GM21717 (cell line): ENCODE data around the gene LRRC32.

Experiments
- ATAC-seq: cut with Tn5 transposase; IDR thresholded peaks from one replicate; pipeline ENCODE4 v1.9.1; 2021; ENCODE audit warnings: mild to moderate bottlenecking, moderate library complexity; ENCODE audit not compliant: unreplicated experiment

LRRC32 gene, protein sequence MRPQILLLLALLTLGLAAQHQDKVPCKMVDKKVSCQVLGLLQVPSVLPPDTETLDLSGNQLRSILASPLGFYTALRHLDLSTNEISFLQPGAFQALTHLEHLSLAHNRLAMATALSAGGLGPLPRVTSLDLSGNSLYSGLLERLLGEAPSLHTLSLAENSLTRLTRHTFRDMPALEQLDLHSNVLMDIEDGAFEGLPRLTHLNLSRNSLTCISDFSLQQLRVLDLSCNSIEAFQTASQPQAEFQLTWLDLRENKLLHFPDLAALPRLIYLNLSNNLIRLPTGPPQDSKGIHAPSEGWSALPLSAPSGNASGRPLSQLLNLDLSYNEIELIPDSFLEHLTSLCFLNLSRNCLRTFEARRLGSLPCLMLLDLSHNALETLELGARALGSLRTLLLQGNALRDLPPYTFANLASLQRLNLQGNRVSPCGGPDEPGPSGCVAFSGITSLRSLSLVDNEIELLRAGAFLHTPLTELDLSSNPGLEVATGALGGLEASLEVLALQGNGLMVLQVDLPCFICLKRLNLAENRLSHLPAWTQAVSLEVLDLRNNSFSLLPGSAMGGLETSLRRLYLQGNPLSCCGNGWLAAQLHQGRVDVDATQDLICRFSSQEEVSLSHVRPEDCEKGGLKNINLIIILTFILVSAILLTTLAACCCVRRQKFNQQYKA

DNA sequence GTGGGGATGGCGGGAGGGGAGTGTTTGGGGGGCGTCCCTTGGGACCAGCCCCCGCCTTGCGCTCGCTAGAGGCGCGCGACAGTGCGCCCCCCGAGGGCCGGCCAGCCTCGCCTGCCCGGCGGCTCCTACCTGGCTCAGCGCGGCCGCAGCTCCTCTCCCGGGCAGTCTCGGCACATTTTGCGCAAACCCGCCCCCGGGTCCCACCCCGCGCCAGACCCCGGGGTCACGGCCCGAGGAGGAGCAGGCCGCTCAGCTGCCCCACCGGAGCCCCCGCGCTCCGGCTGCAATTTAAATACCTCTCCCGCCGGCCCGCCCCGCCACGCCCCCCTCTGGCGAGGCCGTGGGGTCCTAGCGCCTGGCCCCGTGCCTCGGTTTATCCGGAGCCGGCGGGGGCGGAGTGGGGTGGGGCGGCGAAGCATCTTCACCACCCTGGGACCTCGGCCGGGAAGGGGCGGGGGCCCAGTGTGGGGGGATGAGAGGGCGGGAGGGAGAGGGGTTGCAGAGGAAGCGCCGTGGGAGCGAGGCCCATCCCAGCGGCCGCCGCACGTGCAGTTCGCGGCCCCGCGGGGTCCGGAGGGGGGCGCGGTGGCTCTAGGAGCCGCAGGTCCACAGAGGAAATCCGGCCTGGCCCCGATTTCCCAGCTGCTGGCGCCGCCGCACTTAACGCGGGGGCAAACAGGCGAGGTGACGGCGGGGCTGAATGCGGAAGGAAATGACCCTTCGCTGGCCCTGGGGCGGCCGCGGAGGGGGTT, at the start of gene LRRC32:
TSS of gene LRRC32 (minus strand) at position 263 of the 752 bp plus-strand sequence. CDS start 4,793 bp downstream, outside the sequence.
- no peak for ATAC-seq

DNA sequence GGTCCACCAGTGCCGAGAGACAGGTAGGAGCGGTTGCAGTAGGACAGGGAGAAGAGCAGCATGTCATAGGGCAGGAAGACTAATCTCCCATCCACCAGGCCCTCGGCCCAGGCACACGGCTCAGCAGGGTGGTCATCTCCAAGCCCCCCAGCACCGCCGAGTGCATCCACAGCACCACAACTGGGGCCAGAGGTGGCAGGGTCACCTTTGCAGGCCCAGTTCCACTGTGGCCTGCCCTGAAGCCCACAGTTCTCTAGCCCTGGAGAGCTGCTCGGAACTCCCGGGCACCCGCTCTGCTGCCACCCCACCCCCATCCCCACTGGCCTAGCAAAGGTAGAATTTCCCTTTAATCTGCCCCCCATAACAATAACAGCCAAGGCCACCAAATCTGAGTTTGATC, 49.1 kb upstream of the LRRC32 start:
- no peak for ATAC-seq

DNA sequence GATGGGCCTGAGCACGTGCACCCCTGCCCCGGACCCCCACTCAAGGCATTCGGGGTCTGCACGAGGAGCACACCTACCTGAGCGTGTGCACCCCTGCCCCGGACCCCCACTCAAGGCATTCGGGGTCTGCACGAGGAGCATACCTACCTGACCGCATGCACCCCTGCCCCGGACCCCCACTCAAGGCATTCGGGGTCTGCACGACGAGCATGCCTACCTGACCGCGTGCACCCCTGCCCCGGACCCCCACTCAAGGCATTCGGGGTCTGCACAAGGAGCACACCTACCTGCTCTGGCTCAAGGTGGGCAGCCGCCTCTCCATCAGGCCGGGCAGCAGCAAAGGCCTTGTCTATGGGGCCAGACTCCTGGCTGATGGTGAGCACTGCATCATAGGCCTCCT, 48.7 kb upstream of the LRRC32 start:
- no peak for ATAC-seq

DNA sequence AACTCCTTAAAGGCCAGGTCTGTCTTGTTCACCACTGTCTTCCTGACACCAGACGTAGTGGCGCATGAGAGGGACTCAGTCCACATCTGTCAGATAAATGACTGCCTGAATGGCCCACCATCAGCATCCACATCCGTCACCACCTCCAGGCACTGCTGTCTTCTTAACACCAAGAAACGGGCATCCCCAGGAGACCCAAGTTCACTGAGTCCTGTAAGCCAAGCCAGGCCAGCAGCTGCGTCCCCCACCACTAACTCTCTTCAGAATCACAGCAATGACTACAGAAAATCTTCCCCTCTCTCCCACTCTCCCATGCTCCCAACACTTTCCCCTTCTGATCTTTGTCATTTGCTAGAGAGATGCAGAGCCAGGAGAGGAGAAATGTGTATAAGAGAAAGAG, 47.3 kb upstream of the LRRC32 start:
- no peak for ATAC-seq

DNA sequence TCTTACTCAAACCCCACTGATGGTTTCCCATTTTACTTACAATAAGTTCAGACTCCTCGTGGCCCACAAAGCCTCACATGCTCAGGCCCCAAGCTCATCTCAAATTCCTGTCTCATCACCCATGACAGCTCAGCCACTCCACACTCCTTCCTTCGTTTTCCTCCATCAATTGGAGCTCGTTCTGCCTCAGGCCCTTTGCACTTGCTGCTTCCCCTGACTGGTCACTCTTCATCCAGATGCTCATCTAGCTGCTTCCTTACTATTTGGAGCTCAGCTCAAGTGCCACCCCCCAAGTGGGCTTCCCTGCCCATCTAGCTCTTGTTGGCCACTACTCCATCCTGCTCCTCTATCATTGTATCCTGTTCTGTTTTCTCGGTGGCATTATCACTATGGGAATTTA, 46.8 kb upstream of the LRRC32 start:
- ATAC-seq, result no peak

DNA sequence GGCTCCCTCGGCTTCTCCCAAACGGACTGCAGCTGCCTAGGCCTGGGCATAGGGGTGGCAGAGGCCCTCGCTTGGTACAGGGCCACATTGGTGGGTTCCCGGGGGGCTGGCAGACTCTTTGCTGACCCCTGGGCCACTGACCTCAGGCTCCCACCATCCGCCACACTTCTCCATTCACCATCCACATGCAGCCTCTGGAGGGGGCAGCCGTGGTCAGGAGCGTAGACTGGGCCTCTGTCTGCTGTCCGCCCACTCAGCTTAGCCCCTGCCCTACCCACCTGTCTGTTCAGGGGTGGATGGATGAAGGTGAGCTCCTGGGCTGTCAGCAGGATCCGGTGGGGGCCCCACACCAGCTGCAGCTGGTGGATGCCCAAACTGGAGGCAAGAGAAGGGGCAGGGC, 45.7 kb upstream of the LRRC32 start:
- no peak for ATAC-seq

DNA sequence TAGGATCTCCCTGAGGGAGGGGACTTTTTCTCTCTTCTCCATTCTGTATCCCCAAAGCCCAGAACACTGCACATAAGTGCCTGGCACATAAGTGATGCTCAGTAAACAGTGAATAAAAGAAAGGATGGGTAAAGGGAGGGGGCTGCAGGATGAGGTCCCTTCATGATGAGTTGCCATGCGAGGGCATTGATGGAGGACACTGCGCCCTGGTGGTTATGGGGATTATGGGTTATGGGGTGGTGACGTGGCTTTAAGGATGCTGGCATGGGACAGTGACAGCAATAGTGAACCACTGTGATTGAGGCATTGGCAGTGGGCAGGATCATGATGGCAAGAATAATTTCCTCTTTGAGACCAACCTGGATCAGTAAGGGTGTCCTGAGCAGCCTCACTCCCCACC, 43.9 kb upstream of the LRRC32 start:
- ATAC-seq, result no peak

DNA sequence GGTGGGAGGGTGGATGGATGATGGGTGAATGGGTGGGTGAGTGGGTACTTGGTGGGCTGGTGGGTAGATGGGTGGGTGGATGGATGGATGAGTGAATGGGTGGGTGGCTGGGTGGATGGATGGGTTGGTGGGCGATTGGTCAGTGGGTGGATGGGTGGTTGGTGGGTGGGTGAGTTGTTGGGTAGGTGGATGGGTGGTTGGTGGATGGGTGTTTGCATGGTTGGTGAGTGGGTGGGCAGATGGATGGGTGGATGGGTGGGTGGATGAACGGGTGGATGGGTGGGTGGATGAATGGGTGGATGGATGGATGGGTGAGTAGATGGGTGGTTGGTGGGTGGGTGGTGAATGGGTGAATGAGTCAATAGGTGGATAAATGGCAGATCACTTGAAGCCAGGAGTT, 43.0 kb upstream of the LRRC32 start:
- no peak for ATAC-seq

DNA sequence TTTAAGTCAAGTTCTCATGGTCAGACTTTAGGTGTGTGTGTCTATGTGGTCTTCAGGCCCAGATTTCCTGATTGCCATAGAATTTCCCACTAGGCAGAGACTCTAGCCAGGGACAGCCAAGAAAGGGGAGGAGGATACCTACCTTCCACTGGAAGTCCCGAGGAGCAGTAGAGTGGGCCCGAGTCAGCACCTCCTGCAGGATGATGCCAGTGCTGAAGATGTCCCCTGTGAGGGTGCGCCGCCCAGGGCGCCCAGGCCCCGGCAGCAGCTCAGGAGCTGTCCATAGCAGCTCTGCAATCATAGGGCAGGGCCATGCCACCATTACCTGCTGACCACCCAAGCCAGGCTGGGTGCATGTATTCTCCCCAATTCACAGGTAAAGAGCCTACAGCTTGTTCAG, 41.6 kb upstream of the LRRC32 start:
- ATAC-seq, result no peak

DNA sequence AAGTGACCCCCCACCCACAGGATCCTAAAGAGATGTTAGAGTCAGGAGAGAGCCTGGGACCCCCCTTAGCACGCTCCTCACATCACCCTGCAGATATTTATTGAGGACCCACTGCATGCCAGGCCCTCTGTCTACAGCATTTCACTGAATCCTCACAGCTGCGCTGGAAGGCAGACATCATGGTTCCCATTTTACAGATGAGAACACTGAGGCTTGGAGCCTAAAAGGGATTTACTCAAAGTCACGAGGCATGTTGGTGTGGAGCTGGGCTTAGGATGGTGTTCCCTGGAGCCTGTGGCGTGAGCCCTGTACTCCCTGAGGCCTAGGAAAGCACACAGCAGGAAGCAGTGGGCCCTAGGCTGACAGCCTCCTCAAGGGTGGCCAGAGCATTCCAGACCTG, 39.2 kb upstream of the LRRC32 start:
- ATAC-seq, result no peak

DNA sequence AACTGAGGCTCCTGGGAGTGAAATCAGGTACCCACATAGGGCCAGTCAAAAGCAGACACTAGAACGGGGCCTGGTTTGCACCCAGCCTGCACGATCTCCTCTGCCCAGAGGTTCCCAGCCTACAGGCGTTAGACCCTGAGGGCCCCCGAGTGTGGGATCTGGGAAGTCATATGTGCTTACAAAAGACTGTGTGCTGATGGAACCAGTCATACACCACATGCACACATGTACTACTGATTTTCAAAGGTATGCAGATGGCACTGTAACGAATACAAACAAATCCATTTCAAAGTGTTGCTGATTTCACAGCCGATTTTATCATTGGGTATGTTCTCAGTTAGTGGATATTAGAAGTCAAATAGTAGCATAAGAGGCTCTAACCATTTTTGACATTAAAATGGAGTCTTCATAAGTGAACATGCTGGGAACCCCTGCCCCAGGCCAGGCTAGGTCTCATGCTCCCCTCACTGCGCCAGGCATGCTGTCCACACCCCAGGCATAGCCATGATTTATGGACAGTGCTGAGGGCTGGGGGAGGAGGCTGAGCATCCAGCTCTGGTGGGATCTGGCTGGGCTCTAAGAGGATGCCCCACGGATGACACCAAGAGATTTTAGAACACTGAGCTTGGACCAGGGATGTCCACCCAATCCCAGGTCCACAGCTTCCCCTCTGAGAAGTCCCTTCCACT, 38.6 kb upstream of the LRRC32 start:
- no peak for ATAC-seq

DNA sequence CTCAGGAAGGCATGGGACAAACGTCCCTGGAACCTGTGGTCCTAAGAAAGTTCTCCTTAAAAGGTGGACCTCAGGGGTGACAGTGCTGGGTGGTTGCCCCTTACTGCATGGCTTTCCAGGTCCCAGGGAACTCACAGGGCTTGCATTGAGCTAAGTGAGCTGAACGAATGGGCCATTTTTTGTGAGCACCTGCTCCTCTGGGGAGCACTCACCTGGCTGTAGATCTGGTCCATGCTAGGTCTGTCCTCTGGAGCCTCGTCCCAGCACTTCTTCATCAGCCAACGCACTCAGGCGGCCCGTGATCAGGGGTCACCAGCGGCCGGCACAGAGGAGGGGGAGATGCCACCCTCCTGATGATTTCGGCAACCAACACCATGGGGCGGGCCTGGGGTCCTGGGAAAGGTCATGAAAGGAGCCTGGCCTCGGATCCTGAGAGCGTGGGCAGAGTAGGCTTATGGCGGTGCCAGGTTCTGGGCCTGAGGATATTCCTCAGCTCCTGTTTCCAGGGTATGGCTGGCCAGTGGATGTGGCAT, 36.8 kb upstream of the LRRC32 start:
- no peak for ATAC-seq

DNA sequence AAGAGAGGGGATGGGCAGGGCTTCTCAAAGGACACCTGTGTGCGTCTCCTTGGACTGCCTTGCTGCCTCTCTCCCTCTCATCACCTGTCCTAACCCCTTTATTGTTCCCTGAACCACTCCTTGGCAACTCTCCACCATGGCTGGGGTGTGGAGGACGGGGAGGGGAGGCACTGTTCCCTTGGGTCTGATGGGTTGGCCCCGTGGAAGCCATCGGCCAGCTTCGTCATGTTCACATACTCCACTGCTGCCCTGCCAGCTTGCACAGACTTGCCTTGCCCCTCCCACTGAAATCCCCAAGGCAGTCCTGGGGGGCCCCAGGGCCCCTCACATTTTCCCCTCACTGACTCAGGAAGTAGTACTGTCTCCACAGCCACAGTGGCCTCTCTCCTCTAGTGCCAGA, 36.1 kb upstream of the LRRC32 start:
- ATAC-seq, result no peak

DNA sequence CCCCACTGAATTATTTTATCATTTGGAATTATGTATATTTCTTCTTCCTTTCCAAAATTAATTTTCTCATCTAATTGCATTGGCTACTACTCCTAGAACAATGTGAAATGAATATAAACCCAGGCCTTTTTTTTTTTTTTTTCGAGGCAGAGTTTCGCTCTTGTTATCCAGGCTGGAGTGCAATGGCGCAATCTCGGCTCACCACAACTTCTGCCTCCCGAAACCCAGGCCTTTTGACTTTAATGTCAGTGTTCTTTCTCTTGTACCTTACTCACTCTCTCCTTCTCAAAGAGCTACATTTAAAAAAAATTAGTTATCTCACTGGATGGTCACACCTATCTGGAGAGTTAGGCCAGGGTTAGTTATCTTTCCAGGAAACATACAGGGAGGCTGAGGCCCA, 35.3 kb upstream of the LRRC32 start:
- ATAC-seq, result no peak

DNA sequence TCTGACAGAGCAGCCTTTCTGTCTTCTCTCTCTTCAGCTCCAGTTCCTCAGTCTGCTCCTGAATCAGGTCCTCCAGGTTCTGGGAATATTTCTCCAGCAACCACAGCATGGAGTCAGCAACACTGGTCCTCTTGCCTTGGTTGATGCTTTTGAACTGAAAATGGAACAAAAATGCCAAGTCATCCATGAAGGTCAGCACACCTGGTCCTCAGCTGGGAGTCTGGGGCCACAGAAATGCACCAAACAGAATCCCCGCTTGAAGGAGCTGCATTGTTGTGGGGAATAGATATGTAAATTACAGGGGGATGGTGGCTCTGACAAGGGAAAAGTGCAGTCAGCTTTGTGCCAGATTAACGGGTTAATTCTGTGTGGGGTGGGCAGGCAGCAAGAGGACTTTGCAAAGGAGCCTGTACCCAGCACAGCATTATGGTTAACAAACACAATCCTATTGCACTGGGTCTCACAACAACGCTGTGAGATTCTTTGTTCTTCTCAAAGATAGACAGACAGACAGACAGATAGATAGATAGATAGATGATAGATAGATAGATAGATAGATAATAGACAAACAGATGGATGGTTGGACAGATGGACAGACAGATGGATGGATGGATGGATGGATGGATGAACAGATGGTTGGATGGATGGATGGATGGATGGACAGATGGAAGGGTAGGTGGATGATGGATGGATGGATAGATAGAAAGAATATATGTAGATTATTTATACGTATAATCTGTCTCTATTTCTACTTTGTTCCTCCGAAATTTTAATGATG, 33.8 kb upstream of the LRRC32 start:
- ATAC-seq, result no peak

DNA sequence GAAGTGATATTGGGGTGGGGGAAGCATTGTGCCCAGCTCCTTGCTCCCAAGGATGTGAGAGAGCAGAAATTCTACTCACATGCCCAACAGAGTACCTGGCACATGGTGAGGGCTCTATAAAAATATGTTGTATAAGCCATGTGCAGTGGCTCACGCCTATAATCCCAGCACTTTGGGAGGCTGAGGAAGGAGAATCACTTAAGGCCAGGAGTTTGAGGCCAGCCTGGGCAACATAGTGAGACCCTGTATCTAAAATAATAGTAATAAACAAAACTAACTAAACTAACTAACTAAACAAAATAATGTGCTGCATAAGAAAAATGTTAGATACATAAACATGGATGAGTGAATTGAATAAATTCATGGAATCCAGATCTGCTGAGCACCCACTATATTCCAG, 33.2 kb upstream of the LRRC32 start:
- ATAC-seq, result no peak

DNA sequence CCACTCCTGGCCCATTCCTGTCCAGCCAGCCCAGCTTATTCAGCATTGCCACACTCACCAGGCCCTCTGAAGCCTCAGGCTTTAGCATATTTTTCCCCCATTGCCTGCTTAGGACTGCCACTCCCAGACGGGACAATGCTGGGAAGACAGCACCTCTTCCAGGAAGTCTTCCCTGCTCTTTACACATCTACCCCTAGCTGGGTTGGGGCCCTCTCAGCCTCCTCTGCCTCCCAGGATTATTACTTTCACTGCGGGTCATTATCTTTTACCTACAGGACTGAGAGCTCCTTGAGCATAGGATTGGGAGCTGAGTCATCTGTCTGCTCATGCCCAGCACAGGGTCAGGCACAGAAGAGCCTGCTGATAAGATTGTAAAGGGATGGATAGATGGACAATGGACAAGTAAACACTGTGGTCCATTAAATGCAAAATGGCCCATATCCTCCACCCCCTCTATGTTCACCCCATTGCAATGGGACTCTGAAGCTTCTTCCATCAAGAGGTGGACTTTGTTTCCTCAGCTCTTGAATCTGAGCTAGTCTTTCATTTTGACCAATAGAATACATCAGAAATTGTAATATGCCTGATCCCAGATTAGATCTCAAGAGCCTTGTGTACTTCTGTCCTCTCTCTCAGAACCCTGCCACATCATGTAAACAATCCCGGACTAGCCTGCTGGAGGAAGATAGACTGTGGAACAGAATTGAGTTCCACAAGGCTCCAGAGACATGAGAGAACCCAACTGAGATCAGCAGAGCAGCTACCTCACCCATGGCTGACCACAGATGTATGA, 32.0 kb upstream of the LRRC32 start:
- ATAC-seq, result no peak

DNA sequence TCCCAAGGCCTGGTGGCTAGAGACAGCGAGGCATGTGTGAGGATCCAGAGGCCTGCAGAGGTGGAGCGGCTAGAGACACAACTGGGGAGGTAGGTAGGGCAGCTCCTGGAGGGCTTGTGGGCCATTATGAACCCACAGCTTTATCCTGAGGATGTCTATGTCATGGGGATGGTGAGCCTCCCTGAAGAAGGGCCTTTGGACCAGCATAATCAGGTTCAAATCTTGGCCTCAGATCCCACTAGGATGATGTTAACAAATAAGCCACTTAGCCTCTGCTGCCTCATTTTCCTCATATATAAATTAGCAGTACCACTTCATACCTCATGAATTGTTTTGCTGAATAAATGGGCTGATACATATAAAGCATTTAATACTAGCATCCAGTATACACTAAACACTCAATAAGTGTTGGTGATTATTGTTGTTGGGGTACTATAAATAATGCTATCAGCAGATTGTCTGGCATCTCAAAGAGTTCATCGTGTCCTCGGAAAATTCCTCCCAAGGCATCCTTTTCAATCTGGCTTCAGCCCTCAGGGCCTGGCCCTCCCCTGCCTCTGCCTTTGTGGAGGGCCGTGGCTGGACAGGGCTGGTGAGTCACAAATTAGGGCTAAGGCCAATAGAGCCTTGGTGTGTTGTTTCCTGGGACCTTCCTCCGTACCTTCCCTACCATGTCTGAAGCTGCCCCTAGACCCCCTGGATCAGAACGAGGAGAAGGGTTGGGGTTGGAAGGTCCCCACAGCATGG, 30.9 kb upstream of the LRRC32 start:
- no peak for ATAC-seq
